HepG2 (cell line): Measurements from ENCODE around the gene AKIRIN1. TPM values are rescaled to one million over a fixed set of nuclear protein-coding genes. Genes with fewer than 3 reads are reported as not detected.
A peak's percentile ranks its signal among the peaks of the same experiment; 100 is the strongest.

Source experiments
- CHD4 ChIP-seq: fragments of 200-600 bp; sonication (generic); IDR thresholded peaks from 2 replicates; pipeline ENCODE4 v1.7.0; 2017; ENCODE audit warnings: mild to moderate bottlenecking, low read length, borderline replicate concordance
- DRAP1 ChIP-seq: IDR thresholded peaks from 2 replicates; pipeline ENCODE4 v1.6.1; 2016; ENCODE audit warnings: missing genetic modification reagents, missing compliant biosample characterization
- KMT2A ChIP-seq: sonication (generic); formaldehyde crosslinking; IDR thresholded peaks from 2 replicates; pipeline ENCODE4 v1.4.0; 2020; ENCODE audit warnings: missing genetic modification reagents
- PAXIP1 ChIP-seq: sonication (generic); formaldehyde crosslinking; conservative IDR thresholded peaks from 2 replicates; pipeline ENCODE4 v1.4.0; 2020; ENCODE audit warnings: mild to moderate bottlenecking, missing genetic modification reagents, moderate library complexity
- POLR2G ChIP-seq: fragments of 200-400 bp; formaldehyde crosslinking; IDR thresholded peaks from 2 replicates; pipeline ENCODE4 v1.6.1; 2018; ENCODE audit warnings: mild to moderate bottlenecking, low read depth, low read length, moderate library complexity
- RFXAP ChIP-seq: sonication (generic); formaldehyde crosslinking; IDR thresholded peaks from 2 replicates; pipeline ENCODE4 v1.4.0; 2020; ENCODE audit warnings: missing genetic modification reagents, borderline replicate concordance
- SMARCC2 ChIP-seq: fragments of 450-650 bp; IDR thresholded peaks from 2 replicates; pipeline ENCODE4 v1.6.1; 2017; ENCODE audit warnings: antibody characterized with exemption, mild to moderate bottlenecking
- SOX13 ChIP-seq, 3 experiments: fragments of 450-650 bp in 1 of 3; sonication (generic) in 1 of 3; formaldehyde crosslinking in 1 of 3; IDR thresholded peaks in 2 of 3; conservative IDR thresholded peaks in 1 of 3; 2 replicates each; pipeline versions ENCODE4 v1.5.0 to v1.6.1; 2016 to 2020; ENCODE audit warnings: antibody characterized with exemption in 1 of 3, mild to moderate bottlenecking in 1 of 3, missing compliant biosample characterization in 1 of 3, missing genetic modification reagents in 1 of 3, moderate library complexity in 1 of 3
- SSRP1 ChIP-seq: IDR thresholded peaks from 2 replicates; pipeline ENCODE4 v1.6.1; 2016; ENCODE audit warnings: control low read depth
- SYNCRIP ChIP-seq: fragments of 200-400 bp; formaldehyde crosslinking; IDR thresholded peaks from 2 replicates; pipeline ENCODE4 v1.6.1; 2018; ENCODE audit warnings: mild to moderate bottlenecking, low read depth, low read length; ENCODE audit not compliant: insufficient read depth
- TAF15 ChIP-seq: fragments of 200-400 bp; formaldehyde crosslinking; IDR thresholded peaks from one replicate; pipeline ENCODE4 v1.6.1; 2018; ENCODE audit warnings: mild to moderate bottlenecking, low read depth, low read length; ENCODE audit not compliant: poor library complexity, severe bottlenecking
- THYN1 ChIP-seq: sonication (generic); formaldehyde crosslinking; IDR thresholded peaks from 2 replicates; pipeline ENCODE4 v1.8.1; 2023; ENCODE audit warnings: low read depth, mild to moderate bottlenecking, moderate library complexity, missing genetic modification reagents, borderline replicate concordance
- ZNF362 ChIP-seq: sonication (generic); formaldehyde crosslinking; IDR thresholded peaks from 2 replicates; pipeline ENCODE4 v1.4.0; 2020; ENCODE audit warnings: missing genetic modification reagents, mild to moderate bottlenecking, borderline replicate concordance
- ZNF577 ChIP-seq: sonication (generic); formaldehyde crosslinking; IDR thresholded peaks from 2 replicates; pipeline ENCODE4 v1.4.0; 2020; ENCODE audit warnings: mild to moderate bottlenecking, low read depth, missing genetic modification reagents, borderline replicate concordance
- polyA plus RNA-seq, 8 experiments: library from polyadenylated mRNA; depleted of rRNA in 3 of 8; stranded (reverse) in 7 of 8; unstranded in 1 of 8; fragments of >200 nt; fragmentation: Illumina TruSeq in 4 of 8; extraction: Trizol in 4 of 8; gene quantifications; 2 replicates each; pipeline versions ENCODE4 v1.2.1 to v1.2.3, GENCODE V29; 2011 to 2016; ENCODE audit warnings: low read depth in 4 of 8, missing spikeins in 1 of 8, mixed read lengths in 1 of 8; ENCODE audit not compliant: insufficient read depth in 1 of 8
- total RNA-seq, 5 experiments: library from RNA; depleted of rRNA; stranded (reverse); fragments of >200 nt; fragmentation: Illumina TruSeq; extraction: Trizol; gene quantifications; 2 replicates each; pipeline ENCODE4 v1.2.3, GENCODE V29; 2016; ENCODE audit warnings: low read depth in 1 of 5
- TF ChIP-seq, protein P1 (sequence below): IDR thresholded peaks from 2 replicates; pipeline ENCODE4 v1.6.1; 2018; ENCODE audit warnings: missing genetic modification reagents
- TF ChIP-seq, protein P2 (sequence below): sonication (generic); formaldehyde crosslinking; IDR thresholded peaks from 2 replicates; pipeline ENCODE4 v1.8.0; 2023; ENCODE audit warnings: mild to moderate bottlenecking, missing genetic modification reagents
- TF ChIP-seq, protein P3 (sequence below): sonication (generic); formaldehyde crosslinking; IDR thresholded peaks from 2 replicates; pipeline ENCODE4 v1.9.0; 2021; ENCODE audit warnings: missing genetic modification reagents, borderline replicate concordance

Gene AKIRIN1
- total and polyA plus RNA-seq, 2 of the 13 experiments (the other 11 are each of a cell fraction or from before 2014, with no cell fraction given) = 123 to 157 TPM

DNA sequence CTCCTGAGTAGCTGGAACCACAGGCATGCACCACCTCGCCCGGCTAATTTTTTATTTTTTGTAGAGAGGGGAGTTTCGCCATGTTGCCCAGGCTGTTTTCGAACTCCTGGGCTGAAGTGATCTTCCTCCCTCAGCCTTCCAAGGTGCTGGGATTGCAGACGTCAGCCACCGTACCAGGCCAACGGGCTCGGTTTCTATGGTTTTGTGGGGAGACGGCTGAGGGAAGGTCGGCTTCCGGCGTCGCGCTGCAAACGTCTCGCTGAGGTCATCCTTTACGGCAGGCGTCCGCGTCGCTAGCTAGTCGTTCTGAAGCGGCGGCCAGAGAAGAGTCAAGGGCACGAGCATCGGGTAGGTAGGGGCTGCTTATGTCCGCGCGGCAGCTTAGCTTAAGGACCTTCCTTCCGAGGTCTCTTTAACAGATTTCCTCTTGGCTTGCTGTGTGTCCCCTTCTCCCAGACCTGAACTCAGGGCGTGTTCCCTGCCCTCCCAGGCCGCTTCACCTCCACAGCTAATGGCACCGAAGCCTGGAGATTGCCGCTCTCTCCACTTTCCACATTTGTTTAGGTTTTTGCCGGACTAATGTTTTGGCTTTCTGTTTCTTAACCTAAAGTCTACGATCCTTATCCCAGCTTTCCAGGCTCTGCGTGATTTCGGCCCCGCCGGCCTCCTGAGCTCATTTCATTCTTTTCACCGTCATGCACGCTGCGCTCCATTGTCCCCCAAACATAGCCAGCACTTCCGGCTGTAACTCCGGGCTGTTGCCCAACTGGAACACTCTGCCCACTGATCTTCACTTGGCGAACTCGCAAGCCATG lies 35.2 kb downstream of the AKIRIN1 start, which contains the start of gene NDUFS5 (continued):
- TF ChIP-seq PAXIP1 (CRISPR knock-in tag) = no peak; the same call in 1 of the 2 replicates
- TF ChIP-seq SYNCRIP = no peak
- no peak for TF ChIP-seq CHD4
- TF ChIP-seq DRAP1 (CRISPR knock-in tag) = peak; percentile 83
- peak; percentile 88 for TF ChIP-seq RFXAP (CRISPR knock-in tag)
- TF ChIP-seq, protein P1, sequence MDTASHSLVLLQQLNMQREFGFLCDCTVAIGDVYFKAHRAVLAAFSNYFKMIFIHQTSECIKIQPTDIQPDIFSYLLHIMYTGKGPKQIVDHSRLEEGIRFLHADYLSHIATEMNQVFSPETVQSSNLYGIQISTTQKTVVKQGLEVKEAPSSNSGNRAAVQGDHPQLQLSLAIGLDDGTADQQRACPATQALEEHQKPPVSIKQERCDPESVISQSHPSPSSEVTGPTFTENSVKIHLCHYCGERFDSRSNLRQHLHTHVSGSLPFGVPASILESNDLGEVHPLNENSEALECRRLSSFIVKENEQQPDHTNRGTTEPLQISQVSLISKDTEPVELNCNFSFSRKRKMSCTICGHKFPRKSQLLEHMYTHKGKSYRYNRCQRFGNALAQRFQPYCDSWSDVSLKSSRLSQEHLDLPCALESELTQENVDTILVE (CRISPR knock-in tag) = no peak
- no peak for TF ChIP-seq SMARCC2
- no peak for TF ChIP-seq TAF15
- no peak for TF ChIP-seq SOX13 (IDR thresholded peaks at IDR 0.05)
- no peak for TF ChIP-seq SOX13 (CRISPR knock-in tag; conservative IDR thresholded peaks at IDR 0.05 in 1 of 2, IDR thresholded peaks at IDR 0.05 in 1 of 2)
- TF ChIP-seq, protein P2, sequence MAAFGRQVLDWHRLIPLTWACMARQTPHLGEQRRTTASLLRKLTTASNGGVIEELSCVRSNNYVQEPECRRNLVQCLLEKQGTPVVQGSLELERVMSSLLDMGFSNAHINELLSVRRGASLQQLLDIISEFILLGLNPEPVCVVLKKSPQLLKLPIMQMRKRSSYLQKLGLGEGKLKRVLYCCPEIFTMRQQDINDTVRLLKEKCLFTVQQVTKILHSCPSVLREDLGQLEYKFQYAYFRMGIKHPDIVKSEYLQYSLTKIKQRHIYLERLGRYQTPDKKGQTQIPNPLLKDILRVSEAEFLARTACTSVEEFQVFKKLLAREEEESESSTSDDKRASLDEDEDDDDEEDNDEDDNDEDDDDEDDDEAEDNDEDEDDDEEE = 0 out of 2 replicates have a peak, but pooled peaks have one; percentile 8
- TF ChIP-seq THYN1 (CRISPR knock-in tag) = 0 out of 2 replicates have a peak, but pooled peaks have one; percentile 79
- peak; percentile 95 for TF ChIP-seq KMT2A (CRISPR knock-in tag)
- TF ChIP-seq, protein P3, sequence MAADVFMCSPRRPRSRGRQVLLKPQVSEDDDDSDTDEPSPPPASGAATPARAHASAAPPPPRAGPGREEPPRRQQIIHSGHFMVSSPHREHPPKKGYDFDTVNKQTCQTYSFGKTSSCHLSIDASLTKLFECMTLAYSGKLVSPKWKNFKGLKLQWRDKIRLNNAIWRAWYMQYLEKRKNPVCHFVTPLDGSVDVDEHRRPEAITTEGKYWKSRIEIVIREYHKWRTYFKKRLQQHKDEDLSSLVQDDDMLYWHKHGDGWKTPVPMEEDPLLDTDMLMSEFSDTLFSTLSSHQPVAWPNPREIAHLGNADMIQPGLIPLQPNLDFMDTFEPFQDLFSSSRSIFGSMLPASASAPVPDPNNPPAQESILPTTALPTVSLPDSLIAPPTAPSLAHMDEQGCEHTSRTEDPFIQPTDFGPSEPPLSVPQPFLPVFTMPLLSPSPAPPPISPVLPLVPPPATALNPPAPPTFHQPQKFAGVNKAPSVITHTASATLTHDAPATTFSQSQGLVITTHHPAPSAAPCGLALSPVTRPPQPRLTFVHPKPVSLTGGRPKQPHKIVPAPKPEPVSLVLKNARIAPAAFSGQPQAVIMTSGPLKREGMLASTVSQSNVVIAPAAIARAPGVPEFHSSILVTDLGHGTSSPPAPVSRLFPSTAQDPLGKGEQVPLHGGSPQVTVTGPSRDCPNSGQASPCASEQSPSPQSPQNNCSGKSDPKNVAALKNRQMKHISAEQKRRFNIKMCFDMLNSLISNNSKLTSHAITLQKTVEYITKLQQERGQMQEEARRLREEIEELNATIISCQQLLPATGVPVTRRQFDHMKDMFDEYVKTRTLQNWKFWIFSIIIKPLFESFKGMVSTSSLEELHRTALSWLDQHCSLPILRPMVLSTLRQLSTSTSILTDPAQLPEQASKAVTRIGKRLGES = no peak
- TF ChIP-seq ZNF362 (CRISPR knock-in tag) = no peak
- TF ChIP-seq SSRP1 = no peak
- TF ChIP-seq POLR2G = peak; percentile 87
- no peak for TF ChIP-seq ZNF577
